ENCODE data around the gene TMEM161A.

The TMEM161A gene

DNA sequence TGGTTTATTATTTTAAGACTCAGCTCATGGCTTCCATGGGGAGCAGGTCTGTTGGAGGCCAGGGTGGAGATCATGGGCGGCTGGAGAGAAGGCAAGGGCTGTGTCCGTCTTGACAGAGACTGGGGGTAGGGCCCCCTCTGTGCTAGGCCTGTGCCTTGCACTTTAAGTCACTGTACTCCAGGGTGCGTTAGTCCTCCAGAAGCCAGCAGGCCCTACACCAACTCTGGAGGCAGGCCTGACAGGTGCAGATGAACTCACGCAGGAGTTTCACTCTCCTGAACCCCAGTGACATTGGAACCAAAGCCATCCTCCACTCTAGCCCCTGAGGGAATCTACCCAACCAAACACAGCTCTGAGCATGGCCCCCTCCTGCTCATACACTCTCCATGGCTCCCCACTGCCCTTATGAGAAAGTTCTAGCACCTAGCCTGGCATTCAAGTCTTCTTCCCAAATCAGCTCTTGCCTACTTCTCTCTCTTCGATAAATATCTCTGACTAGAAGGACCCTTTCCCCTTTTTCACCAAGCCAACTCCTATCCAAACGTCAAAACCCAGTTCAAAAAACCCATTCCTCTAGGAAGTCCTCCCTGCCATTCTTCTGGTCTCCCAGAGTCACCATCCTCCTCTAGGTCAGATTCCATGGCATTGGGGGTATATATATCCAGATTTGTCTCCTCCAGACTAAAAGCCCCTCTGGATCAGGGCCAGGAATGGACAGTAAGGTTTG lies 16.7 kb upstream of the TMEM161A start:
- no peak overlapping the region for H3K14ac ChIP-seq (ENCODE audit: low read length)
- WGBS, 2 donors (ENCODE audit: extremely low coverage in 2 of 2, insufficient read length in 2 of 2, insufficient replicate concordance in 1 of 2), result no CpG with 5 or more reads among the region's 6 CpGs

DNA sequence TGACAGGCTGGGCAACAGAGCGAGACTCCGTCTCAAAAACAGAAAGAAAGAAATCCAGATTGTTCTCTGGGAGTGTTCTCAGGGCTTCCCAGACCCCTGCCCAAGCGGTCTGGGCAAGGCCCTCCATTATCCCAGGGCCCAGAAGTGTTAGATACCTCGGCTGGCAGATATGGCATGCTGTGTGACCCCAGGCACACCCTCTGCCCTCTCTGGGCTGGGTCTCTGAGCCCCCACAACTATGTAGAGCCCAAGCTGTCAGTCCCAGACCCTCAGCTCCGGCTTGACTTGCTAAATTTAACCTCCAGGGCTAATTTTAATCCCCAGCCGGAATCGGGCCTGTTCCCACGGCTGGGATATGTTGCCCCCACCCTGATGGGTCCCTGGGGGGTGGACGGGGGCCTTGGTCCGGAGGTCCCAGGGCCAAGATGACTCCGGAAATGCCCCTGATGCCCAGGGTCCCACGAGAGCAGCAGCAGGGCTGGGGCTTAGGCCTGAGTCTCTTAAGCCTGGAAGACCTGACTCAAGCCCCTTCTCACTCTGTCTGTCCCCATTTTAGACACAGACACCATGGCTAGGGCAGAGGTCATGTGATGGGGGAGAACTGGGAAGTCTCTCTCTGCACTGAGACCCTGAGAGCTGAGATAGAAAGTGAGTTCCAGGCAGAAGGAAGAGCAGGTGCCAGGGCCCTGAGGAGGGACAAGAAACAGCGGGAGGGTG lies 14.5 kb upstream of the TMEM161A start:
- DNase-seq (ENCODE audit: low spot score), result no peak
- Histone ChIP-seq H3K36me3 (replicated peaks in 1 of 2; ENCODE audit: control insufficient read depth in 2 of 2, insufficient read depth in 2 of 2, low read length in 2 of 2) (peaks cover 0 to 10% of the 10 kb centered on the region in 2 donors), H3K4ac (ENCODE audit: low read length) (no peak overlapping the region), H3K4me3 (ENCODE audit: low read length in 2 of 2) (no peak overlapping the region), H2BK15ac (ENCODE audit: low read length) (no peak overlapping the region), H3K14ac (ENCODE audit: low read length) (peak overlapping the region; percentile 56), H3K4me1 (ENCODE audit: control insufficient read depth in 2 of 2, insufficient read depth in 1 of 2, low read depth in 1 of 2, low read length in 2 of 2) (no peaks in the 10 kb centered on the region), H3K79me1 (ENCODE audit: low read depth, low read length) (no peaks in the 10 kb centered on the region), H2BK12ac (ENCODE audit: low read length) (no peak overlapping the region), H3K18ac (ENCODE audit: low read length) (peak overlapping the region; percentile 28), H3K4me2 (ENCODE audit: insufficient read depth, low read length, poor library complexity, severe bottlenecking) (no peak overlapping the region), H3K9ac (ENCODE audit: low read depth, low read length, poor library complexity) (no peak overlapping the region), H3K27me3 (ENCODE audit: control insufficient read depth in 3 of 3, insufficient read depth in 3 of 3, low read depth in 1 of 3, low read length in 3 of 3) (no peaks in the 10 kb centered on the region), H3K9me3 (replicated peaks in 1 of 2; ENCODE audit: control insufficient read depth in 2 of 2, insufficient read depth in 1 of 2, low read depth in 1 of 2, low read length in 2 of 2) (peaks cover 0 to 3% of the 10 kb centered on the region in 2 donors), H3K23ac (ENCODE audit: low read depth, low read length, poor library complexity) (no peak overlapping the region), H3K27ac (replicated peaks; ENCODE audit: low read length) (no peak overlapping the region), H2AK5ac (ENCODE audit: low read depth, low read length) (no peak overlapping the region), H2BK5ac (ENCODE audit: low read length) (no peak overlapping the region), H2BK120ac (ENCODE audit: low read depth, low read length) (no peak overlapping the region), H4K8ac (ENCODE audit: low read depth, low read length) (no peak overlapping the region), H2AFZ (ENCODE audit: low read length) (no peak overlapping the region), H4K91ac (ENCODE audit: low read depth, low read length, poor library complexity) (no peak overlapping the region)
- WGBS, 2 donors (ENCODE audit: extremely low coverage in 2 of 2, insufficient read length in 2 of 2, insufficient replicate concordance in 1 of 2), result no CpG with 5 or more reads among the region's 13 CpGs

More for the DNA sequence above, 16.7 kb upstream of the TMEM161A start:
- Histone ChIP-seq H3K4me1 (ENCODE audit: control insufficient read depth in 2 of 2, insufficient read depth in 1 of 2, low read depth in 1 of 2, low read length in 2 of 2) (no peaks in the 10 kb centered on the region), H2AFZ (ENCODE audit: low read length) (no peak overlapping the region), H3K9me3 (replicated peaks in 1 of 2; ENCODE audit: control insufficient read depth in 2 of 2, insufficient read depth in 1 of 2, low read depth in 1 of 2, low read length in 2 of 2) (peaks cover 0 to 3% of the 10 kb centered on the region in 2 donors), H3K9ac (ENCODE audit: low read depth, low read length, poor library complexity) (no peak overlapping the region), H3K27ac (replicated peaks; ENCODE audit: low read length) (no peak overlapping the region), H2BK12ac (ENCODE audit: low read length) (no peak overlapping the region), H2AK5ac (ENCODE audit: low read depth, low read length) (no peak overlapping the region), H2BK120ac (ENCODE audit: low read depth, low read length) (no peak overlapping the region), H2BK15ac (ENCODE audit: low read length) (no peak overlapping the region), H3K27me3 (ENCODE audit: control insufficient read depth in 3 of 3, insufficient read depth in 3 of 3, low read depth in 1 of 3, low read length in 3 of 3) (no peaks in the 10 kb centered on the region), H3K36me3 (replicated peaks in 1 of 2; ENCODE audit: control insufficient read depth in 2 of 2, insufficient read depth in 2 of 2, low read length in 2 of 2) (peaks cover 0 to 6% of the 10 kb centered on the region in 2 donors), H3K23ac (ENCODE audit: low read depth, low read length, poor library complexity) (no peak overlapping the region), H4K91ac (ENCODE audit: low read depth, low read length, poor library complexity) (no peak overlapping the region), H3K4ac (ENCODE audit: low read length) (no peak overlapping the region), H3K18ac (ENCODE audit: low read length) (no peak overlapping the region), H2BK5ac (ENCODE audit: low read length) (no peak overlapping the region), H3K4me3 (ENCODE audit: low read length in 2 of 2) (no peak overlapping the region), H4K8ac (ENCODE audit: low read depth, low read length) (no peak overlapping the region), H3K4me2 (ENCODE audit: insufficient read depth, low read length, poor library complexity, severe bottlenecking) (no peak overlapping the region), H3K79me1 (ENCODE audit: low read depth, low read length) (no peaks in the 10 kb centered on the region)
- DNase-seq (ENCODE audit: low spot score), result no peak

DNA sequence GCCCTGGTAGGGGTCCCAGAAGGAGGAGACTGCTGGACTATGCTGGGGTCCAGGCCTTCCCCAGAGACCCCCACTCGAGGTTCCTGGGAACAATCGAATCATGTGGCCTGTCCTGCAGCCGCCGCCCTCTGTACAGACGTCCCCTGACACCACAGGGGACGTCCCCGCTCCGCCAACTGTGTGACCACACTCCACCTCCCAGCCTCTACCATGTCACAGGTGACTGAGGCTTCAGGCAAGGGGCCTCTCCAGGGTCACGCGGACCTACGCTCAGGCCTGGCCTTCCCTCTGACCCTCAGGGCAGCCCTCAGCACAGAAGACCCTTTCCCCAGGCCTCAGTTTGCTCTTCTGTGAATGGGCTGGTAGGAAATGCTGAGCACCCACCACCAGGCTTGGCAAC lies 13.1 kb upstream of the TMEM161A start:
- Histone ChIP-seq H3K23ac (ENCODE audit: low read depth, low read length, poor library complexity) (no peak overlapping the region), H3K27ac (replicated peaks; ENCODE audit: low read length) (no peak overlapping the region), H3K4me1 (ENCODE audit: control insufficient read depth in 2 of 2, insufficient read depth in 1 of 2, low read depth in 1 of 2, low read length in 2 of 2) (no peaks in the 10 kb centered on the region), H3K18ac (ENCODE audit: low read length) (no peak overlapping the region), H2BK120ac (ENCODE audit: low read depth, low read length) (no peak overlapping the region), H3K4me3 (ENCODE audit: low read length in 2 of 2) (no peak overlapping the region), H4K8ac (ENCODE audit: low read depth, low read length) (no peak overlapping the region), H2BK15ac (ENCODE audit: low read length) (no peak overlapping the region), H3K36me3 (replicated peaks in 1 of 2; ENCODE audit: control insufficient read depth in 2 of 2, insufficient read depth in 2 of 2, low read length in 2 of 2) (peaks cover 0 to 8% of the 10 kb centered on the region in 2 donors), H2BK12ac (ENCODE audit: low read length) (no peak overlapping the region), H3K27me3 (ENCODE audit: control insufficient read depth in 3 of 3, insufficient read depth in 3 of 3, low read depth in 1 of 3, low read length in 3 of 3) (no peaks in the 10 kb centered on the region), H4K91ac (ENCODE audit: low read depth, low read length, poor library complexity) (no peak overlapping the region), H3K79me1 (ENCODE audit: low read depth, low read length) (no peaks in the 10 kb centered on the region), H3K9ac (ENCODE audit: low read depth, low read length, poor library complexity) (no peak overlapping the region), H2AK5ac (ENCODE audit: low read depth, low read length) (no peak overlapping the region), H2AFZ (ENCODE audit: low read length) (no peak overlapping the region), H3K14ac (ENCODE audit: low read length) (no peak overlapping the region), H3K9me3 (replicated peaks in 1 of 2; ENCODE audit: control insufficient read depth in 2 of 2, insufficient read depth in 1 of 2, low read depth in 1 of 2, low read length in 2 of 2) (peaks cover 0 to 3% of the 10 kb centered on the region in 2 donors), H3K4ac (ENCODE audit: low read length) (no peak overlapping the region), H3K4me2 (ENCODE audit: insufficient read depth, low read length, poor library complexity, severe bottlenecking) (no peak overlapping the region), H2BK5ac (ENCODE audit: low read length) (no peak overlapping the region)
- no CpG with 5 or more reads among the region's 11 CpGs for WGBS, 2 donors (ENCODE audit: extremely low coverage in 2 of 2, insufficient read length in 2 of 2, insufficient replicate concordance in 1 of 2)
- no peak for DNase-seq (ENCODE audit: low spot score)

DNA sequence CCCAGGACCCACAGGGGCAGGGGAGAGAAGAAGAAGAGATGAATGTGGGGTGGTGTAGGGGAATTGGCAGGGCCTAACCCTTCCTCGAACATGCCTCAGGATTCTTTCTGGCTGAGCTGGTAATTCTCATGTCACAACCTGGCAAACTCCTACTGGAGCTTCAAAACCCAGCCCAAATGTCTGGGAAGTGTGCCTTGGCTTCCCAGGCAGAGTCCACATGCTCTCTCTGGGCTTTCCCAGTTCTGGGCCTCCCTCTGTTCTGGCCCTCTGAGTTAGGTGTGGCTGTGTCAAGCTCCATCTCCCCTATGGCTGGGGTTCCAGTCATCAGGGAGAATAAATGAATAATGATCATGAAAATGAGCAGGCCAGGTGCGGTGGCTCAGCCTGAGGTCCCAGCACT lies 11.2 kb upstream of the TMEM161A start:
- Histone ChIP-seq H3K79me1 (ENCODE audit: low read depth, low read length) (no peaks in the 10 kb centered on the region), H3K23ac (ENCODE audit: low read depth, low read length, poor library complexity) (no peak overlapping the region), H3K14ac (ENCODE audit: low read length) (no peak overlapping the region), H3K36me3 (replicated peaks in 1 of 2; ENCODE audit: control insufficient read depth in 2 of 2, insufficient read depth in 2 of 2, low read length in 2 of 2) (peaks cover 0 to 8% of the 10 kb centered on the region in 2 donors), H2BK120ac (ENCODE audit: low read depth, low read length) (no peak overlapping the region), H2AK5ac (ENCODE audit: low read depth, low read length) (no peak overlapping the region), H3K9ac (ENCODE audit: low read depth, low read length, poor library complexity) (peak overlapping the region; percentile 50), H3K4me1 (ENCODE audit: control insufficient read depth in 2 of 2, insufficient read depth in 1 of 2, low read depth in 1 of 2, low read length in 2 of 2) (no peaks in the 10 kb centered on the region), H3K9me3 (replicated peaks in 1 of 2; ENCODE audit: control insufficient read depth in 2 of 2, insufficient read depth in 1 of 2, low read depth in 1 of 2, low read length in 2 of 2) (no peaks in the 10 kb centered on the region), H2BK15ac (ENCODE audit: low read length) (no peak overlapping the region), H3K4me2 (ENCODE audit: insufficient read depth, low read length, poor library complexity, severe bottlenecking) (no peak overlapping the region), H3K4me3 (ENCODE audit: low read length in 2 of 2) (no peak overlapping the region), H2BK12ac (ENCODE audit: low read length) (no peak overlapping the region), H4K91ac (ENCODE audit: low read depth, low read length, poor library complexity) (no peak overlapping the region), H3K27ac (replicated peaks; ENCODE audit: low read length) (no peak overlapping the region), H3K4ac (ENCODE audit: low read length) (no peak overlapping the region), H3K27me3 (ENCODE audit: control insufficient read depth in 3 of 3, insufficient read depth in 3 of 3, low read depth in 1 of 3, low read length in 3 of 3) (no peaks in the 10 kb centered on the region), H3K18ac (ENCODE audit: low read length) (no peak overlapping the region), H2AFZ (ENCODE audit: low read length) (no peak overlapping the region), H4K8ac (ENCODE audit: low read depth, low read length) (no peak overlapping the region), H2BK5ac (ENCODE audit: low read length) (no peak overlapping the region)
- no CpG with 5 or more reads among the region's 2 CpGs for WGBS, 2 donors (ENCODE audit: extremely low coverage in 2 of 2, insufficient read length in 2 of 2, insufficient replicate concordance in 1 of 2)
- DNase-seq (ENCODE audit: low spot score), result no peak

Data from neuronal stem cell (in vitro differentiated cells).